Heart right ventricle (tissue), 16 donors: ENCODE data around the gene KMT2C. TPM values are rescaled to one million over a fixed set of nuclear protein-coding genes. Genes with fewer than 3 reads are reported as not detected.
A peak's percentile ranks its signal among the peaks of the same experiment; 100 is the strongest.

Source experiments
- ATAC-seq, 8 donors: fragments of 200-7000 bp; cut with Tn5 transposase; one replicate each; pipeline ENCODE4 v1.9.1; 2020; ENCODE audit warnings: mild to moderate bottlenecking in 8 of 8, moderate library complexity in 8 of 8, moderate number of reproducible peaks in 1 of 8
- DNase-seq, 2 donors: peaks; one replicate each; pipeline ENCODE4 v3.0.0-alpha.2; 2020
- H3K27ac ChIP-seq, 10 donors: fragments of 200-600 bp; sonication (generic) in 2 of 10; one replicate each; pipeline versions ENCODE4 v1.5.0 to v1.8.0; 2020 to 2022; ENCODE audit warnings: mild to moderate bottlenecking in 3 of 10
- H3K27me3 ChIP-seq, 7 donors: fragments of 200-600 bp; one replicate each; pipeline ENCODE4 v1.8.0; 2021 to 2022; ENCODE audit warnings: mild to moderate bottlenecking in 2 of 7
- H3K36me3 ChIP-seq, 9 donors: fragments of 200-600 bp; sonication (generic) in 1 of 9; one replicate each; pipeline versions ENCODE4 v1.5.0 to v1.8.0; 2020 to 2022; ENCODE audit warnings: mild to moderate bottlenecking in 2 of 9
- H3K4me1 ChIP-seq, 9 donors: fragments of 200-600 bp; sonication (generic) in 1 of 9; one replicate each; pipeline versions ENCODE4 v1.5.0 to v1.8.0; 2020 to 2022; ENCODE audit warnings: mild to moderate bottlenecking in 4 of 9
- H3K4me3 ChIP-seq, 10 donors: fragments of 200-600 bp; sonication (generic) in 2 of 10; one replicate each; pipeline versions ENCODE4 v1.5.0 to v1.8.0; 2020 to 2022; ENCODE audit warnings: mild to moderate bottlenecking in 7 of 10, moderate library complexity in 2 of 10
- H3K9me3 ChIP-seq, 11 donors: fragments of 200-600 bp in 10 of 11; sonication (generic) in 2 of 11; one replicate each; pipeline versions ENCODE4 v1.5.0 to v1.8.0; 2013 to 2022; ENCODE audit warnings: mild to moderate bottlenecking in 2 of 11, control low read depth in 1 of 11, moderate library complexity in 1 of 11
- WGBS, 2 donors: extraction: QIAGEN DNeasy Blood & Tissue Kit; methylation state at CpG; one replicate each; pipeline ENCODE4 v1.1.7; 2013; ENCODE audit warnings: inconsistent platforms in 1 of 2; 5-methylcytosine and 5-hydroxymethylcytosine counted together
- intact Hi-C, 10 donors: fragments of 100-400 bp; cut with DNase I; formaldehyde crosslinking; loops; one replicate each; pipeline versions ENCODE4 v1.11.1 to v1.14.2; 2022
- polyA plus RNA-seq, 2 donors: library from polyadenylated mRNA; stranded (reverse); fragments of 200-250 nt; gene quantifications; one replicate each; pipeline ENCODE4 v1.2.3, GENCODE V29; 2013
- total RNA-seq, 10 donors: library from RNA; stranded (reverse); fragmentation: NEBNext Ultra II Directional in 3 of 10; extraction: Animal tissue kit (Norgen Biotek cat#: 25700) in 3 of 10; gene quantifications; one replicate each; pipeline versions ENCODE4 v1.2.1 to v1.2.4, GENCODE V29; 2021 to 2023
- TF ChIP-seq, protein P1 (sequence below), 9 donors: fragments of 200-600 bp; sonication (generic) in 2 of 9; IDR thresholded peaks; one replicate each; pipeline versions ENCODE4 v1.5.0 to v1.8.0; 2021 to 2022; ENCODE audit warnings: antibody characterized with exemption in 9 of 9, mild to moderate bottlenecking in 5 of 9, moderate library complexity in 1 of 9
- donor health status: Arrhythmogenic right ventricular cardiomyopathy.
- donor health status: ischemic (EF 13 %, LVEDD 7.1; RV severe dilation, severe dysfunction).
- donor health status: healthy with polysubstance abuse.
- donor health status: DM: no; HTN: yes; CAD: no.
- donor health status: DM: no; HTN: no; CAD: no.
- donor health status: ischemic (EF 25% LVEDD 6.9; RV normal size, moderate dysfunction).
- donor health status: ischemic (EF 25% LVEDD 5.7; RV mildly dilated, moderate dysfunction).
- donor health status: healthy.
- donor health status: DM: yes; HTN: yes; CAD: no.
- donor health status: Ischemic cardiomyopathy.
- donor health status: ischemic (EF 35%, LVEDD 5.7; RV mildly dilated, moderate dysfunction).
- donor health status: nonischemic (EF 11% LVEDD 7.7; RV severe dilation, severe dysfunction).
- donor health status: DM: yes; HTN: yes; CAD: no.
- donor health status: PGD.
- donor health status: ischemic (EF 29% LVEDD 5.4; RV normal size, mild dysfunction).
- donor health status: nonischemic (EF 23%, LVEDD 6.1; RV moderate dilation, normal function).

Gene KMT2C
- total and polyA plus RNA-seq, 12 donors: 5.5 to 54.3 (median 46.3) TPM

DNA sequence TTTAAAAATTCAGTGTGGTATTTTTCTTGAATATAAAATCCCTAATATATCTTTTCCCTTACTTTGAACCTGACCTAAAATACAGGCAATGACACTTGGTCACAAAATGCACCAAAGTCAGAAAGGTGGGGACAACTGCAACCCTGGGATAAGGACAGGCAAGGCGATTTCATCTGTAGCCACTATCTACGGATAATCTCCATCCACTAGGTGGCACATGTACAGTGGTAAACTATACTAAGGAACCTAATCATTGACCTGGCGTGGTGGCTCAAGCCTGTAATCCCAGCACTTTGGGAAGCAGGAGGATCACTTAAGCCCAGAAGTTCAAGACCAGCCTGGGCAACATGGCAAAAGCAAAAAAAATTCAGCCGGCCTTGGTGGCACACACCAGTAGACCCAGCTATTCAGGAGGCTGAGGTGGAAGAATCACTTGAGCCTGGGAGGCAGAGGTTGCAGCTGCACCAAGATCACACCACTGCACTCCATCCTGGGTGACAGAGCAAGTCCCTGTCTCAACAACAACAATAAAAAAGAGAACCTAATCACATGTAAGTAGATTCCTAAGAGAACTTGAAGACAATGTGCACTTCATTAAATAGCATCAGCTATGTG is 98.9 kb downstream of the KMT2C start:
- 49 to 58% methylated on average over 4 of the region's 4 CpGs for WGBS, 2 donors
- H3K27ac ChIP-seq: peak overlapping the region in 2 of 10 donors; percentile 13 to 40

GRCh38 chr7:152335900-152336571 is 99.8 kb downstream of the KMT2C start:
- DNase-seq: no peak
- WGBS, 2 donors: 45 to 62% methylated on average over 2 of the region's 2 CpGs
- Histone ChIP-seq H3K9me3 (no peaks in the 10 kb centered on the region), H3K27ac (peak overlapping the region in 6 of 10 donors; percentile 3 to 66 (median 32)), H3K27me3 (no peaks in the 10 kb centered on the region), H3K36me3 (no peaks in the 10 kb centered on the region), H3K4me1 (peaks cover 2 to 62% (median 37%) of the 10 kb centered on the region in 9 donors), H3K4me3 (peak overlapping the region in 6 of 10 donors; percentile 23 to 38 (median 28))
- intact Hi-C loops: loop anchor here in 8 of 10 donors (5.0 to 10.0 kb wide), 5 partner anchors 99 to 371 kb away; partner anchors contain the start of gene KMT2C (in 4 of the 8)
- peak in 5 of 8 donors; percentile 33 to 71 (median 49) for ATAC-seq
- TF ChIP-seq, protein P1, sequence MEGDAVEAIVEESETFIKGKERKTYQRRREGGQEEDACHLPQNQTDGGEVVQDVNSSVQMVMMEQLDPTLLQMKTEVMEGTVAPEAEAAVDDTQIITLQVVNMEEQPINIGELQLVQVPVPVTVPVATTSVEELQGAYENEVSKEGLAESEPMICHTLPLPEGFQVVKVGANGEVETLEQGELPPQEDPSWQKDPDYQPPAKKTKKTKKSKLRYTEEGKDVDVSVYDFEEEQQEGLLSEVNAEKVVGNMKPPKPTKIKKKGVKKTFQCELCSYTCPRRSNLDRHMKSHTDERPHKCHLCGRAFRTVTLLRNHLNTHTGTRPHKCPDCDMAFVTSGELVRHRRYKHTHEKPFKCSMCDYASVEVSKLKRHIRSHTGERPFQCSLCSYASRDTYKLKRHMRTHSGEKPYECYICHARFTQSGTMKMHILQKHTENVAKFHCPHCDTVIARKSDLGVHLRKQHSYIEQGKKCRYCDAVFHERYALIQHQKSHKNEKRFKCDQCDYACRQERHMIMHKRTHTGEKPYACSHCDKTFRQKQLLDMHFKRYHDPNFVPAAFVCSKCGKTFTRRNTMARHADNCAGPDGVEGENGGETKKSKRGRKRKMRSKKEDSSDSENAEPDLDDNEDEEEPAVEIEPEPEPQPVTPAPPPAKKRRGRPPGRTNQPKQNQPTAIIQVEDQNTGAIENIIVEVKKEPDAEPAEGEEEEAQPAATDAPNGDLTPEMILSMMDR (IDR thresholded peaks at IDR 0.05): no peak

More for the DNA sequence above, 98.9 kb downstream of the KMT2C start:
- intact Hi-C loops: loop anchor here in 8 of 10 donors (5.0 to 10.0 kb wide), 5 partner anchors 98 to 370 kb away; partner anchors contain the start of gene KMT2C (in 4 of the 8)
- TF ChIP-seq, protein P1 (IDR thresholded peaks at IDR 0.05): peak in 8 of 9 donors; percentile 27 to 64 (median 46)
- Histone ChIP-seq H3K9me3 (no peaks in the 10 kb centered on the region), H3K36me3 (no peaks in the 10 kb centered on the region), H3K27me3 (no peaks in the 10 kb centered on the region), H3K4me1 (peaks cover 5 to 70% (median 43%) of the 10 kb centered on the region in 9 donors), H3K4me3 (peak overlapping the region in 1 of 10 donors; percentile 24)
- DNase-seq: peak in 1 of 2 donors; percentile 14
- peak in 7 of 8 donors; percentile 59 to 79 (median 69) for ATAC-seq

DNA sequence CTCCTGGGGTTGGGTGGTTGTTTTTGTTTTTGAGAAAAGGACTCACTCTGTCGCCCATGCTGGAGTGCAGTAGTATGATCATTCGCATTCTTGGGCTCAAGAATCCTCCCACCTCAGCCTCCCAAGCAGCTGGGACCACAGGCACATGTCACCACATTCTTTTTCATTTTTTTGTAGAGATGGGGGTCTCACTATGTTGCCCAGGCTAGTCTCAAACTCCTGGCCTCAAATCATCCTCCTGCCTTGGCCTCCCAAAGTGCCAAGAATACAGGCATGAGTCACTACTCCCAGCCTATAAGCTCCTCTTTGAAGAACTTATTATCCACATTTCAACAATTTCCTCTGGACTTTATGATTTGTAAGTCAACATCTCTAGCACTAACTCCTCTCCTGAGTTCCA is 102.7 kb downstream of the KMT2C start:
- no peaks in the 10 kb centered on the region for H3K9me3 ChIP-seq
- H3K27me3 ChIP-seq: no peaks in the 10 kb centered on the region
- intact Hi-C loops: loop anchor here in 7 of 10 donors (10.0 kb wide), 3 partner anchors 102 to 372 kb away; partner anchors contain the start of gene KMT2C (in 4 of the 7)
- DNase-seq: no peak
- 92 to 94% methylated on average over 2 of the region's 2 CpGs for WGBS, 2 donors
- peaks cover 0 to 39% (median 28%) of the 10 kb centered on the region in 9 donors for H3K4me1 ChIP-seq
- H3K27ac ChIP-seq: no peak overlapping the region
- no peak overlapping the region for H3K4me3 ChIP-seq
- TF ChIP-seq, protein P1 (IDR thresholded peaks at IDR 0.05): no peak
- no peak for ATAC-seq
- H3K36me3 ChIP-seq: peaks cover 0 to 25% (median 6%) of the 10 kb centered on the region in 9 donors

GRCh38 chr7:152330827-152331226 is 105.0 kb downstream of the KMT2C start:
- no peaks in the 10 kb centered on the region for H3K9me3 ChIP-seq
- H3K4me3 ChIP-seq: no peak overlapping the region
- ATAC-seq (no peak), DNase-seq (no peak)
- 96 to 98% methylated on average over 2 of the region's 2 CpGs for WGBS, 2 donors
- H3K27me3 ChIP-seq: no peaks in the 10 kb centered on the region
- intact Hi-C loops: loop anchor here in 7 of 10 donors (10.0 kb wide), 3 partner anchors 104 to 374 kb away; partner anchors contain the start of gene KMT2C (in 4 of the 7)
- no peak overlapping the region for H3K27ac ChIP-seq
- H3K4me1 ChIP-seq: peaks cover 0 to 27% (median 10%) of the 10 kb centered on the region in 9 donors
- peaks cover 0 to 46% (median 14%) of the 10 kb centered on the region in 9 donors for H3K36me3 ChIP-seq
- TF ChIP-seq, protein P1 (IDR thresholded peaks at IDR 0.05): no peak
